GM23338 (cell line): ENCODE data around the gene MUC5AC. TPM values are rescaled to one million over a fixed set of nuclear protein-coding genes. Genes with fewer than 3 reads are reported as not detected.

Experiments used
- ATAC-seq: fragments of 200-7000 bp; cut with Tn5 transposase; 3 replicates; pipeline ENCODE4 v1.9.1; 2020
- DNase-seq: peaks from one replicate; pipeline ENCODE4 v3.0.0-alpha.2; 2015; ENCODE audit warnings: low spot score
- H2AFZ ChIP-seq: fragments of 200-600 bp; sonication (generic); 2 replicates; pipeline ENCODE4 v1.8.0; 2016; ENCODE audit warnings: antibody characterized with exemption, mild to moderate bottlenecking, moderate library complexity
- H3F3A ChIP-seq: fragments of 200-600 bp; sonication (generic); replicated peaks from 2 replicates; pipeline ENCODE4 v1.8.0; 2017; ENCODE audit warnings: antibody characterized with exemption, mixed run types, low read depth
- H3K27ac ChIP-seq: fragments of 200-600 bp; sonication (generic); 2 replicates; pipeline ENCODE4 v1.6.1; 2016; ENCODE audit warnings: low read depth
- H3K27me3 ChIP-seq: fragments of 200-600 bp; sonication (generic); 2 replicates; pipeline ENCODE4 v1.8.0; 2016; ENCODE audit warnings: mild to moderate bottlenecking, mixed run types, moderate library complexity; ENCODE audit not compliant: insufficient read depth
- H3K36me3 ChIP-seq: fragments of 200-600 bp; sonication (generic); 2 replicates; pipeline ENCODE4 v1.8.0; 2016; ENCODE audit warnings: mild to moderate bottlenecking; ENCODE audit not compliant: insufficient read depth
- H3K4me1 ChIP-seq: fragments of 200-600 bp; sonication (generic); 2 replicates; pipeline ENCODE4 v1.8.0; 2016; ENCODE audit warnings: mild to moderate bottlenecking, moderate library complexity; ENCODE audit not compliant: insufficient read depth
- H3K4me2 ChIP-seq: fragments of 200-600 bp; sonication (generic); 2 replicates; pipeline ENCODE4 v1.7.1; 2017; ENCODE audit warnings: mixed run types
- H3K4me3 ChIP-seq: fragments of 200-600 bp; sonication (generic); 2 replicates; pipeline ENCODE4 v1.6.1; 2016; ENCODE audit warnings: mixed run types
- H3K79me2 ChIP-seq: fragments of 200-600 bp; sonication (generic); replicated peaks from 2 replicates; pipeline ENCODE4 v1.8.0; 2017; ENCODE audit warnings: mild to moderate bottlenecking; ENCODE audit not compliant: insufficient read depth
- H3K9me2 ChIP-seq: fragments of 200-600 bp; sonication (generic); 2 replicates; pipeline ENCODE4 v1.8.0; 2017; ENCODE audit not compliant: insufficient read depth
- H4K20me1 ChIP-seq: fragments of 200-600 bp; sonication (generic); replicated peaks from 2 replicates; pipeline ENCODE4 v1.8.0; 2017; ENCODE audit warnings: mild to moderate bottlenecking; ENCODE audit not compliant: insufficient read depth
- H3K27ac Mint-ChIP-seq: 2 replicates; pipeline ENCODE4 v1.8.0; 2020; ENCODE audit warnings: inconsistent platforms, mild to moderate bottlenecking, moderate library complexity, mixed read lengths
- H3K27me3 Mint-ChIP-seq: 3 replicates; pipeline ENCODE4 v1.8.0; 2022; ENCODE audit warnings: low read depth, mild to moderate bottlenecking, moderate library complexity, mixed read lengths, inconsistent platforms; ENCODE audit not compliant: insufficient read depth, poor library complexity
- H3K36me3 Mint-ChIP-seq: 3 replicates; pipeline ENCODE4 v1.8.0; 2021; ENCODE audit warnings: low read depth, mild to moderate bottlenecking, inconsistent platforms, moderate library complexity, mixed read lengths
- H3K4me1 Mint-ChIP-seq: 3 replicates; pipeline ENCODE4 v1.8.0; 2020; ENCODE audit warnings: mild to moderate bottlenecking, inconsistent platforms, mixed read lengths
- H3K4me3 Mint-ChIP-seq: 3 replicates; pipeline ENCODE4 v1.8.0; 2021; ENCODE audit warnings: moderate library complexity, mild to moderate bottlenecking, inconsistent platforms, mixed read lengths
- H3K9me3 Mint-ChIP-seq: 3 replicates; pipeline ENCODE4 v1.8.0; 2020; ENCODE audit warnings: moderate library complexity, mild to moderate bottlenecking, inconsistent platforms, mixed read lengths
- CREB1 ChIP-seq: fragments of 250-450 bp; sonication (Bioruptor Pico); IDR thresholded peaks from 2 replicates; pipeline ENCODE4 v1.5.0; 2020; ENCODE audit warnings: low read depth, mild to moderate bottlenecking, moderate library complexity
- CTCF ChIP-seq, 2 experiments: fragments of 200-600 bp in 1 of 2; sonication (generic) in 1 of 2; conservative IDR thresholded peaks; 2 replicates each; pipeline versions ENCODE4 v1.5.1 to v1.6.1; 2016 to 2017; ENCODE audit warnings: antibody characterized with exemption in 2 of 2, low read depth in 2 of 2, mild to moderate bottlenecking in 2 of 2, moderate library complexity in 1 of 2
- ETS1 ChIP-seq: IDR thresholded peaks from 2 replicates; pipeline ENCODE4 v1.6.1; 2016; ENCODE audit warnings: antibody characterized with exemption
- EZH2 ChIP-seq: fragments of 200-600 bp; sonication (generic); IDR thresholded peaks from one replicate; pipeline ENCODE4 v1.8.0; 2017; ENCODE audit warnings: antibody characterized with exemption, mild to moderate bottlenecking, low read depth; ENCODE audit not compliant: unreplicated experiment
- EZH2phosphoT487 ChIP-seq: fragments of 200-600 bp; sonication (generic); IDR thresholded peaks from one replicate; pipeline ENCODE4 v1.8.1; 2018; ENCODE audit warnings: antibody characterized with exemption; ENCODE audit not compliant: unreplicated experiment
- JUNB ChIP-seq: IDR thresholded peaks from one replicate; pipeline ENCODE4 v1.6.1; 2016; ENCODE audit warnings: antibody characterized with exemption; ENCODE audit not compliant: unreplicated experiment
- NANOG ChIP-seq: IDR thresholded peaks from 2 replicates; pipeline ENCODE4 v1.6.1; 2016; ENCODE audit warnings: antibody characterized with exemption, borderline replicate concordance
- POLR2AphosphoS5 ChIP-seq: IDR thresholded peaks from 2 replicates; pipeline ENCODE4 v1.6.1; 2016; ENCODE audit warnings: antibody characterized with exemption, low read depth
- REST ChIP-seq: IDR thresholded peaks from one replicate; pipeline ENCODE4 v1.6.1; 2018; ENCODE audit warnings: antibody characterized with exemption; ENCODE audit not compliant: unreplicated experiment
- STAT1 ChIP-seq: IDR thresholded peaks from one replicate; pipeline ENCODE4 v1.6.1; 2016; ENCODE audit warnings: antibody characterized with exemption; ENCODE audit not compliant: unreplicated experiment
- ZNF114 ChIP-seq: fragments of 250-450 bp; sonication (Bioruptor Pico); IDR thresholded peaks from 2 replicates; pipeline ENCODE4 v1.5.0; 2020; ENCODE audit warnings: mild to moderate bottlenecking, moderate library complexity
- ZNF331 ChIP-seq: fragments of 250-450 bp; sonication (Bioruptor Pico); IDR thresholded peaks from 2 replicates; pipeline ENCODE4 v1.5.0; 2020; ENCODE audit warnings: low read depth, mild to moderate bottlenecking, moderate library complexity
- ZNF462 ChIP-seq: fragments of 250-450 bp; sonication (Bioruptor Pico); IDR thresholded peaks from 2 replicates; pipeline ENCODE4 v1.5.0; 2020; ENCODE audit warnings: mild to moderate bottlenecking, moderate library complexity
- polyA plus RNA-seq: library from polyadenylated mRNA; unstranded; fragments of >200 nt; fragmentation: Nextera tagmentation; extraction: Ambion mirVana; gene quantifications from 2 replicates; pipeline ENCODE4 v1.2.1, GENCODE V29; 2016
- total RNA-seq: library from RNA; depleted of rRNA; stranded (reverse); fragments of >200 nt; shearing (Covaris generic); gene quantifications from 2 replicates; pipeline ENCODE4 v1.2.3, GENCODE V29; 2014

The MUC5AC gene
- total and polyA plus RNA-seq, 2 experiments from 2014 or later, result not detected

DNA sequence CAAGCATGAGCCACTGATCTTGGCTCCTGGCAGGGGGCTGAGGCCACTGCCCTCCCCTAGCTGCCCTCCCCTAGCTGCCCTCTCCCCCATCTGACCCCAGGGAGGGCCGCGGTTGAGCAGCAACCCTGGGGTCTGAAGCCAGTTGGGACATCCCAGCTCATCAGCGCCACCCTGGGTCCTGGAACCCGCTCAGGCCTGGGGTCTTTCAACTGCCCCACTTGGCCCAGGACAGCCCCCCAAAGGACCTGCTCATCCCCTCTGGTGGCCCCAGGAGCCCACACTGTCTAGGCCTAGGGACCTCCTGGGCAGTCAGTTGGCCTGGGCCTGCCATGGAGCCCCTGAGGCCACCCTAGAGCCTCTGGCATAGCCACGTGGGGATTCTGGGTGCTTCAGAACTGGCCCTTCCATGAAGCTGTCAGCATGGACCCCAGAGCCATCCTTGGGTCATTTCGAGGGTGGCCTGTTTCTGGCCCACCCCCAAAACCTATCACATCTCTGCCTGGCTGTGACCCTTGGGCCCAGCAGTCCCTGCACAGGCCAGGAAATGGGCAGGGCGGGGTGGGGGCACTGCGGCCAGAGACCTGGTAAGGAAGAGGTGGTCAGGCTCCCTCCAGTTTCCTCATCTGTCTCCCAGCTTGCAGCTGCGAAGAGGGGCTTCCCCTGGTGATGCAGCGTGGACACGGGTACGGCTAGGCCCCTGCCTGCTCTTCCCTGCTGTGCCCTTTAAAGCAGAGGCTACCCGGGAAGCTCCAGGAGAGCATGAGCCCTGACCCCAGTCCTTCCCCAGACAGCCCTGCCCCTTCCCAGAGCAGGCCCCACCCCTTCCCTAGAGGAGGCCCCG is 45.2 kb upstream of the MUC5AC start:
- Histone ChIP-seq H4K20me1 (no peaks in the 10 kb centered on the region), H3F3A (no peaks in the 10 kb centered on the region), H3K9me2 (no peaks in the 10 kb centered on the region), H3K27ac (no peak overlapping the region), H3K4me1 (no peaks in the 10 kb centered on the region), H3K79me2 (no peaks in the 10 kb centered on the region), H2AFZ (no peak overlapping the region), H3K4me3 (no peak overlapping the region), H3K36me3 (no peaks in the 10 kb centered on the region), H3K27me3 (no peaks in the 10 kb centered on the region), H3K4me2 (no peak overlapping the region)
- peaks cover 4% of the 10 kb centered on the region for H3K9me3 Mint-ChIP-seq
- DNase-seq (no peak), ATAC-seq (peak; percentile 10; the same call in 1 of the 3 replicates)
- TF ChIP-seq POLR2AphosphoS5 (no peak), EZH2phosphoT487 (no peak), ETS1 (no peak), NANOG (no peak), ZNF462 (CRISPR knock-in tag) (no peak), CTCF (conservative IDR thresholded peaks at IDR 0.05; ENCODE audit: low read depth in 2 of 2) (no peak), ZNF114 (no peak), CREB1 (CRISPR knock-in tag) (no peak), STAT1 (no peak), EZH2 (no peak), JUNB (no peak), ZNF331 (CRISPR knock-in tag) (no peak), REST (no peak)
- H3K36me3 Mint-ChIP-seq, result no peaks in the 10 kb centered on the region
- no peaks in the 10 kb centered on the region; the same call in 2 of the 3 replicates for H3K4me1 Mint-ChIP-seq
- no peak overlapping the region for H3K27ac Mint-ChIP-seq
- H3K4me3 Mint-ChIP-seq, result no peak overlapping the region
- peaks cover 4% of the 10 kb centered on the region for H3K27me3 Mint-ChIP-seq
